HG03095 (cell line): Measurements from ENCODE around the gene F13A1.
"Not testable (repeated sequence)": the region's sequence is repeated elsewhere in the genome, so short reads cannot be mapped to it uniquely, and the experiment has no call there.

Source experiments
- ATAC-seq: cut with Tn5 transposase; IDR thresholded peaks from one replicate; pipeline ENCODE4 v1.9.1; 2021; ENCODE audit warnings: moderate library complexity; ENCODE audit not compliant: unreplicated experiment

F13A1 gene

DNA sequence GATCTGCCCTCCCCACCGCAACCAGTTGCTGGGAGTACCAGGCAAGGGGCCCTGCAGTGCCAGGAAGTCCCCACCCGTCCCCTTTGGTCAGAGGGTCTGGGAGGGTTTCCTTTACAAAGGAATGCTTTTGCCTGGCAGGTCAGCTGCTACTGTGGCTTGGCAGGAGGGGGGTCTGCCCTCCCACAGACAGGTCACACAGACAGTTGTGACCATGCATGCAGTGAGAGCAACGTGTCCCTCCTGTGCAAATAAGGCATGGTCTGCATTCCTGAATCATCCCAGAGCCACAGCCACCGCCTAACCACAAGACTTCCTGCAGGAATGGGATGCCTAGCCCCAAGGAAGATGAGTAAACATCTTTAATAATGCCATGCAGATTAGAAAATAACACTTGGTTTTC lies 439 bp upstream of the F13A1 start:
- no peak for ATAC-seq

DNA sequence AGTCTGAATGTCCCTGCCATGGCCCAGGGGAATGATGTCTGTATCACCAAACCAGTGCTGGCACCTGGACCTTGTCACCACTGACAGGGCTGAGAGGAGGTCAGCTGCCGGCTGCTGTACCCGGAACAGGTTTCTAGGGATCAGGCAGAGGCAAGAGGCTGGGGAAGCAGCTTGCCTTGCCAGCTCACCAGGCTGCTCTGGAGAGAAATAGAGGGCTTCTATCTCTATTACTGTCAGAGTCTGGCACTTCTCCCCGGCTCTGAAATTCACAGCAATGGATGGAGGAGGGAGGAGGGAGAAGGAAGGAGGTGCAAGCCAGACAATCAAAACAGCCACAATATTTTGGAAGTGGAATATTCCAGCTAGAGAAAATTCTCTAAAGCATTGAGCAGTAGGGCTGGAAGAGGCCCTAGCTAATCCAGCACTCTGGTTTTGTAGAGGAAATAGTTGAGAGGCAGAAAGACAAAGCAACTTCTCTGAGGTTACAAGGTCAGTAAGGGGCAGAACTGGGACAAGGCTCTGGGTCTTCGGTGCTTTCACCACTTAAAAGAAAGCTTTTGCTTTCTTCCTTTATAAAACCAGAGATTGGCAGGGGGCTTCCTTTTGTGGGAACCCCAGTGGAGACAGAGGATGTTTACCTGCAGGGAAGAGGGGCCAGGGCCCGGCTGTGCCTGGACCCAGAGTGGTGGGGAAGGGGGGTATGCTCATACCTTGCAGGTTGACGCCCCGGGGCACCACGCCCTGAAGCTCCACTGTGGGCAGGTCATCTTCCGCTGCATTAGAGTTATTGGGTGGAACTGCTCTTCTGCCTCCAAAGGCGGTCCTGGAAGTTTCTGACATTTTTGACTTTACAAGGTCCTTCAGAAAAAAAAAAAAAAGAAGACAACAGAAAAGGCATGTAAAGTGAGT lies 2.4 kb downstream of the F13A1 start:
- ATAC-seq: no peak

GRCh38 chr6:6317386-6317785 lies 3.1 kb downstream of the F13A1 start:
- ATAC-seq: no peak

GRCh38 chr6:6315660-6316059 lies 4.8 kb downstream of the F13A1 start:
- ATAC-seq: no peak

DNA sequence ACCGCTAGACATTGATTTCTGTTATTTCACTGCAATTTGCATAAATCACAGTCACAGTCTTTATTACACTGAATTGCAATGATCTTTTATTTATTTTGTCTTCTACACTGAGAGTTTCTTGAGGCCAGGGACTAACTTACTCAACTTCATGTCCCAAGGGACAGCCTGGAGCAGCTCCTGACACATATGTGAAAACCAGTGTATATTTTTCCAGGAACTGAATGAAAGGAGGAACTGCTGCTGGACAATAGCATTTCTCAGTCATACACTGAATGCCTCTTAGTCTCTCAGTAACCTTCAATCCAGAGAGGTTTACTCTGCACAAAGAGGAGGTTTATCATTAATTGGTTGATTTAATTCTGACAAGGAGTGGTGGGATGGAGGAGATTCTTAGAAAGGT lies 5.9 kb downstream of the F13A1 start:
- ATAC-seq: no peak

DNA sequence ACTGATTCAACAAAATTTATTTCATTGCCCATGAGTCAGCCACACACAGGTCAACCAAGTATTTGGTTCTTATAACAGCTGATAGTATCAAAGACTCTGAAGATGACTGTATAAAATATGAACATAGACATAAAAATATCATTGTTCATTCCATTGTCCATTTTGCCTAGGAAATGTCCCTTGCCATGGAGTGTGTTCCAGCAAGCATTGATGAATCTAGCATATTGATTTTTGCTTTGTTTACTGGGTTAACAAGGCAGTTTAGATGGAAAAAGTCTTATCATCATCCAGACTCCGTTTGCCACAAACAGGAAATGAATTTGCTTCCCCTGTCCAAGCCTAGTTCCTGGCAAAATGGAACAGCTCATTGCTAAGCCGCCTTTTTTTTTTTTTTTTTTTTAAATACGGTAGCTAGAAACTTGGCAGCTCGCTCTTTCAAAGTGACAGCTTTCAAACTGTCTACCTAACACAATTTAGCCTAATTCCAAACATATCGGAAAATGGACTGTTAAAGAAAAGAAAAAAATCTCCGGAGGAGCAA lies 7.5 kb downstream of the F13A1 start:
- no peak for ATAC-seq

DNA sequence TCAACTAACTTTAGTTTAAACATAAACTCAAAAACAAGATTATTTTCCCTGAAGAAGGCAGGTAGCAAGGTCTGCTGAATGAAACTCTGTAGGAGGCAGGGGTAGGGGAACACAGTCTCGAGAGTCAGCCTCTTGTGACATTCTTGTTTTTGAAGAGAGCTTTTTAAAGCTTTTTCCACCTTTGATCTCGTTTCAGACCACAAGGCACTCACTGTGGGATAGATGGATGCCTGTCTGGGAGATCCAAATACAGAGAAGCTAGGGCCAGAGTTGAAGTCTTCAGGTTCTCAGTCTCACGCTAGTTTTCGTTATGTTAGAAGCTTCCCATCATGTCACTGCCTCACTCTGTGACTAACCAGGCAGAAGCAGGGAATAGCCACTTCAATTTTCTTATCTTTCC lies 14.9 kb downstream of the F13A1 start:
- no peak for ATAC-seq

GRCh38 chr6:6300383-6300782 lies 20.1 kb downstream of the F13A1 start:
- ATAC-seq: not testable (repeated sequence)

GRCh38 chr6:6293317-6293716 lies 27.1 kb downstream of the F13A1 start:
- ATAC-seq: no peak

GRCh38 chr6:6287415-6287814 lies 33.0 kb downstream of the F13A1 start:
- ATAC-seq: no peak

DNA sequence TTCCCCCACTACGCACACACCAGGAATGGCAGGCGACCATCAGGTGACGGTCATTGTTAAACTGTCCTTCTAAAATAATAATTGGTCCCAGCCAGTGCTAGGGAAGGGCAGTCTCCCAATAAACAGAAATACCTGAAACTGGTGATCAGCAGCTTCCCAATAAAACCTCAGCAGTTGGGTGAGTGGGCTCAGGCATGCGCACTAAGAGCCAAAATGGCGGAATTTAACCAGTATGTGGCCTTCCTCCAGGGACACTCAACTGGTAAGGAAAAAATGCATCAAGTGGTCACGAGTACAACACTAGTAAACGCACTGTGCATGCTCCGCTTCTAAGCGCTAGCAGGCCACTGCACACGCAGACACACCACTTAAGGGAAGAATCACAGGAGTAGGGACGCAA lies 34.8 kb downstream of the F13A1 start:
- ATAC-seq: no peak

DNA sequence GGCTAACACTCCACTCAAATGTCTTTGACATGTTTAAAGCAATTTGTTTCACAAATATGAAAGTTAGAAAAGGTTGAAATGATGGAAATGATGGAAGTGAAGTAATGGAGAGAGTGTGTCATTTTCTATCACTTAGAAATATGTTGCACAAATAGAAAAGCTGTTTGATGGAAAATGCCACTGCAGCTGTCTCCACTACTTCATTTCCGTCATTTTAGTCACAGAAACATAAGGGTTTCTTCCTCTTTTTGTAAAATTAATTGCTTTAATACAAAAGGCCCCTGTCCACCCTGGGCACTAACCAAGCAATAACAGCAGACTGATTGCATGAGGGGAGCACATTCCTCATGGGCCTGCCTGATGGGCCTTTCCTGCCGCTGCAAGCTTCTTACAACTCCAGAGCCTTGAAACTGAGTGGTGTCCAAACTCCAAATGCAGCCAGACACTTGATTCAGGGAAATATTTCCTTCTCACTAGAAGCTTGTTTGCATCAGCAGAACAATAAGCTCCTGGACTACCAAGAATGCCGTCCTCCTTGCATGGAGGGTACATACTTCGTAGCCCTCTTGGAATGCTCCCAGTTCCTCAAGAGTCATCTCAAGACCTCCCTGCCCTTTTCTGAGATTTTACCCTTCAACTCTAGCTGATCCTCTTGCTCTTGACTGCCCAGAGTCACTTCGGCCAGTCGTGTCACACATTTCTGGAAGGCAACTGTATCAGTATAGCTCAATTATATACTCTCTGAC lies 36.1 kb downstream of the F13A1 start:
- ATAC-seq: no peak

- no peak for ATAC-seq
Measured at GRCh38 chr6:6283746-6284145, 36.7 kb downstream of the F13A1 start.

- ATAC-seq: no peak
Measured at GRCh38 chr6:6282716-6283115, 37.7 kb downstream of the F13A1 start.

GRCh38 chr6:6277413-6277812 lies 43.0 kb downstream of the F13A1 start:
- ATAC-seq: no peak

GRCh38 chr6:6270948-6271535 lies 49.4 kb downstream of the F13A1 start:
- no peak for ATAC-seq

GRCh38 chr6:6260196-6260722 lies 60.2 kb downstream of the F13A1 start:
- no peak for ATAC-seq

- ATAC-seq: no peak
Measured at GRCh38 chr6:6256886-6257285, 63.6 kb downstream of the F13A1 start.

DNA sequence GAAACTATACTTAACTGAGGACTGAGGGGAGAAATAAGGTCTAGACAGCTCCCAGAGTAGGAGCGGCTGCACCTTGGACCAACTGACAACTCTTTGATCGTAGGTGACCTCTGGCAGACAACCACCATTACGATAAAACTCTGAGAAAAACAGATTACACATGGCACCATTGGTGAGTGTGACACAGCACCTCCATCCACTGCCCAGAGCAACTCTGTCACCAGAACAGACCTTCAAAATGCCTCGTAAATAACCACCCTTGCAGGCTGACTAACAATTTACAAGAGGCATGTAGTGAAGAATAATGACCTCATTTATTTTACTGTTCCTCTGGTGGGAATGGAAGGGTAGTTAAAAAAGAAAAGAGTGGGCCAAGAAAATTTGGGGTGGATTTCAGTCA lies 64.2 kb downstream of the F13A1 start:
- no peak for ATAC-seq

DNA sequence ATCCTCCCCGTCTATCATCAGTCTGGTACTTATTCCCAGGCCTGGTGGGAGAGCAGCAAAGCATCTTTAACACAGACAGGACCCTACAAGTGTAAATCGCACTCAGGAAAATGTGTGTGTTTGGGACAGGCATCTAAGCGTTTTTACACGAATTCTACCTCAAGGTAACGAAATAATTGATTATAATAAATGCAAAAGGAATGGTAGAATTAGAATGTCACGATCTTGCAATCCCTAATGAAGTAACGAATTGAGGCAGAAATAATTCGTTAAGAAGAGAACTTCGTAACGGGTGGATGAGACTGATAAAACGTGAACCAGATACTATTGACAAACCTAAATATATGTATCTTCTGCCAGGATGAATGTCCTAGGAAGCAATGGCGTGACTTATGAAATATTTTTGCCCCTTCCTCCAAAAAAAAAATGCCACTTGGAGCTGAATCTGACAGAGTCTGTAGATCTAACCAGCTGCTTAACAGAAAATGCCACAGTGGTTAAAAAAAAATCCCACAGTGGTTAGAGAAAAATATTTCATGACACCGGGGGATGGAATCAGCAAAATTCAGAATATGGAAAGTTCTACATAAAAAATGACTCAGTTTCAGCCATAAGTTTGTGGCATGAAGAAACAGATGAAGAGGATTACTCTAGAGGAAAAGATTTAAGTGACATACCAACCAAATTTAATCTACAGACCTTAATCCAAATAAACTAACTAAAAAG lies 68.7 kb downstream of the F13A1 start:
- ATAC-seq: no peak

GRCh38 chr6:6248651-6249050 lies 71.8 kb downstream of the F13A1 start:
- ATAC-seq: peak; percentile 46
